ENCODE data around the gene PAN3.

The PAN3 gene

DNA sequence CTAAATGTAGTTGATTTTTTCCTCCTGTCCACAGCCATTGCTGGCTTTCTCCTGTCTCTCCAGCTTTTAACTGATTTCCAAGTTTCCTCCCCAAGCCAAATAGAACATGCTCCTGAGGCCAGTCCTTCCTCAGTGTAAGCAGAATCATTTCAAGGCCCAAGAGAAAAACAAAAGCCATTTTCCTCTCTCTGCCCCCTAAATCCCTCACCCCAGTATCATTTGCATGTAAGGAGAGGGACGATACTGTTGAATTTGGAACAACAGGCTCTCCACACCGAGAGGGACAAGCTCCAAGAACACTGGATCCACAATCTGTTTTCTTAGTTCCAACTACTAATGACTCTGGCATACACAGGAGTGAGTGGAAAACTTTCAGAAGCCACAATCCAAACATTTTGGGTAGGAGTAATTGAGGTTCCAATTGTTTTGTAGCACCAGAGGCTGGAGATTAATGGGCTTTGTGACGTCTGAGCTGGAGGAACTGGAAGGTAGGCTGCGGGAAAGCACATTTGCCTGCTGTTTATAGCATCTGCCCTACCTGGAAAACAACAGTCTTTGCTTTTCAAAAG, 199.7 kb downstream of the PAN3 start:
- no peak for TF ChIP-seq GATA2 (IDR thresholded peaks at IDR 0.05; ENCODE audit: low read depth, low read length)
- no peak for TF ChIP-seq GATA3 (IDR thresholded peaks at IDR 0.05; ENCODE audit: low read depth, low read length)

DNA sequence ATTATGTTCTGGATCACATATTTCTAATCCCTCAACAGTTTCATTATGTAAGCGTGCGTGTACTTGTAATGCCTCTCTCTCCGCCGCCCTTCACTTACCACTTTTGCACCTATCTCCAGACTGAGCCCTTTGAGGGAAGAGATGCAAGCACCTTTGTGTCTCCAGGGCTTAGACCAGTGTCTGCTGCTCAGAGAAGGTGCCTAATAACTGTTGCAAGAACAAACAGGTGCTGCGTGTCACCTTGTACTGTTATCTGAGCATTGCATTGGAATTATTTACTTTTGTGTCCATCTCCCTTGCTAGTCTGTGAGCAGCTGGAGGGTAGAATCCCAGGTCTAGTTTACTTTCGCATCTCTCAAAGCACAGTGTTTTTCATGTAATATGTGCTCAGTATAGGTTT, 200.4 kb downstream of the PAN3 start:
- TF ChIP-seq GATA3 (IDR thresholded peaks at IDR 0.05; ENCODE audit: low read depth, low read length) (no peak), GATA2 (IDR thresholded peaks at IDR 0.05; ENCODE audit: low read depth, low read length) (no peak)

GRCh38 chr13:28339419-28339818, 201.1 kb downstream of the PAN3 start:
- TF ChIP-seq GATA3 (IDR thresholded peaks at IDR 0.05; ENCODE audit: low read depth, low read length) (no peak), GATA2 (IDR thresholded peaks at IDR 0.05; ENCODE audit: low read depth, low read length) (no peak)

DNA sequence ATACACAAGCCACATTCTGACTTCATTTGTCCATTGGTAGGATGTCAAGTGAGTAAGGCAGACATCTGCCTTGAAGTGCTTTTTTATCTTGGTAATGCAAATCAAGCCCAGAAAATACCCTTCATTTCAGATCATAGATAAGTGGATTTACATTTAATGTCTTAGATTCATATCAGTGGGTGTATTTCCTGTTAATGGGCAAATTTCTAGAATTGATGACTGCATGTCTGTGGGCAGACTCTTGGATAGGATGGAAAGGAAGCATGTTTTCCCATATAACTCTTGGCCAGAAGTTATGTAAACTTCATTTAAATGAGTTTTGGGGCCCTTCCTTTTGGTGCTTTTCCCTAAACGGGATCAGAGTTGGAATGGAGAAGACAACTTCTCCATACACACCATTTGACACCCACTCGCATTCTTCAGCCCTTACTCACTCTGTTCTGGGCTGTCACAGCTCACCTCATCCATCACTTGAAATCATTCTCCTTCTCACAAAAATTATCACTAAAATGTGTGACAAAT, 202.0 kb downstream of the PAN3 start:
- TF ChIP-seq GATA3 (IDR thresholded peaks at IDR 0.05; ENCODE audit: low read depth, low read length), result peak; percentile 84
- peak; percentile 63; the same call in 1 of the 2 replicates for TF ChIP-seq GATA2 (IDR thresholded peaks at IDR 0.05; ENCODE audit: low read depth, low read length)

GRCh38 chr13:28342251-28342650, 203.9 kb downstream of the PAN3 start:
- TF ChIP-seq GATA3 (IDR thresholded peaks at IDR 0.05; ENCODE audit: low read depth, low read length), result no peak
- TF ChIP-seq GATA2 (IDR thresholded peaks at IDR 0.05; ENCODE audit: low read depth, low read length), result no peak

DNA sequence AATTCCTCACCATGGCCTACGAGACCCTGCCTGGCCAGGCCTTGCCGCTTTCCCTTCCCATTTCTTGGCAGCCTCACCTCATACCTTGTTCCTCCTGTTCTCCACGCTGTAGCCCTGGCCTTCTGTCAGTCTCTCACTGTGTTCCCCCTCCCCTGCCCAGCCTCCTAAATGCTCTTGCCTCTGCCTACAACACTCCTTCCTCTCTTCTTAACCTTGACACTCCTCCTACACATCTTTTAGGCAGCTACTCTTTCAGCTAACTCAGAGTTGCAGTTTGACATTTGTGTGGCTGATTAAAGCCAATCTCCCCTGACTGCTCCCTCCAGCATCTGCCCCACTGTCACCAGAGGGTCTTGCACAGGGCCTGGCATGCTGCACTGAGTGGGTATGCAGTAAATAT, 205.8 kb downstream of the PAN3 start:
- TF ChIP-seq GATA3 (IDR thresholded peaks at IDR 0.05; ENCODE audit: low read depth, low read length) (no peak), GATA2 (IDR thresholded peaks at IDR 0.05; ENCODE audit: low read depth, low read length) (no peak)

All from SH-SY5Y (cell line).